SK-N-SH treated with all-trans-retinoic acid at 6 μM for 48 hours (cell line): ENCODE data around the gene FBXW11.

Experiments used
- GLIS3 ChIP-seq: fragments of 250-450 bp; sonication (Bioruptor Pico); IDR thresholded peaks from 2 replicates; pipeline ENCODE4 v1.5.0; 2020; ENCODE audit warnings: mild to moderate bottlenecking, moderate library complexity
- OSR1 ChIP-seq: fragments of 250-450 bp; sonication (Bioruptor Pico); IDR thresholded peaks from 2 replicates; pipeline ENCODE4 v1.8.0; 2022; ENCODE audit warnings: moderate library complexity, mild to moderate bottlenecking, inconsistent platforms
- PPARA ChIP-seq: fragments of 250-450 bp; sonication (Bioruptor Pico); IDR thresholded peaks from 2 replicates; pipeline ENCODE4 v1.5.0; 2020; ENCODE audit warnings: mild to moderate bottlenecking, borderline replicate concordance
- RARB ChIP-seq: fragments of 250-450 bp; sonication (Bioruptor Pico); IDR thresholded peaks from 2 replicates; pipeline ENCODE4 v1.8.0; 2021; ENCODE audit warnings: mild to moderate bottlenecking, moderate library complexity
- TCF4 ChIP-seq: fragments of 250-450 bp; sonication (Bioruptor Pico); IDR thresholded peaks from 2 replicates; pipeline ENCODE4 v1.8.0; 2021; ENCODE audit warnings: mild to moderate bottlenecking, moderate library complexity, borderline replicate concordance
- TOX ChIP-seq: fragments of 250-450 bp; sonication (Bioruptor Pico); IDR thresholded peaks from 2 replicates; pipeline ENCODE4 v1.8.0; 2021; ENCODE audit warnings: mild to moderate bottlenecking, moderate library complexity, borderline replicate concordance
- ZC3H10 ChIP-seq: fragments of 250-450 bp; sonication (Bioruptor Pico); IDR thresholded peaks from 2 replicates; pipeline ENCODE4 v1.5.1; 2021; ENCODE audit warnings: mild to moderate bottlenecking, moderate library complexity
- ZFP3 ChIP-seq: fragments of 250-450 bp; sonication (Bioruptor Pico); IDR thresholded peaks from 2 replicates; pipeline ENCODE4 v1.5.0; 2020; ENCODE audit warnings: mild to moderate bottlenecking, moderate library complexity
- ZFP30 ChIP-seq: fragments of 450-650 bp; formaldehyde crosslinking; IDR thresholded peaks from 2 replicates; pipeline ENCODE4 v1.5.0; 2022; ENCODE audit warnings: mild to moderate bottlenecking, moderate library complexity
- TF ChIP-seq, protein P1 (sequence below): fragments of 250-450 bp; sonication (Bioruptor Pico); IDR thresholded peaks from 2 replicates; pipeline ENCODE4 v1.5.1; 2021; ENCODE audit warnings: mild to moderate bottlenecking, moderate library complexity
- TF ChIP-seq, protein P2 (sequence below): fragments of 250-450 bp; sonication (Bioruptor Pico); IDR thresholded peaks from 2 replicates; pipeline ENCODE4 v1.5.0; 2020; ENCODE audit warnings: mild to moderate bottlenecking, moderate library complexity

DNA sequence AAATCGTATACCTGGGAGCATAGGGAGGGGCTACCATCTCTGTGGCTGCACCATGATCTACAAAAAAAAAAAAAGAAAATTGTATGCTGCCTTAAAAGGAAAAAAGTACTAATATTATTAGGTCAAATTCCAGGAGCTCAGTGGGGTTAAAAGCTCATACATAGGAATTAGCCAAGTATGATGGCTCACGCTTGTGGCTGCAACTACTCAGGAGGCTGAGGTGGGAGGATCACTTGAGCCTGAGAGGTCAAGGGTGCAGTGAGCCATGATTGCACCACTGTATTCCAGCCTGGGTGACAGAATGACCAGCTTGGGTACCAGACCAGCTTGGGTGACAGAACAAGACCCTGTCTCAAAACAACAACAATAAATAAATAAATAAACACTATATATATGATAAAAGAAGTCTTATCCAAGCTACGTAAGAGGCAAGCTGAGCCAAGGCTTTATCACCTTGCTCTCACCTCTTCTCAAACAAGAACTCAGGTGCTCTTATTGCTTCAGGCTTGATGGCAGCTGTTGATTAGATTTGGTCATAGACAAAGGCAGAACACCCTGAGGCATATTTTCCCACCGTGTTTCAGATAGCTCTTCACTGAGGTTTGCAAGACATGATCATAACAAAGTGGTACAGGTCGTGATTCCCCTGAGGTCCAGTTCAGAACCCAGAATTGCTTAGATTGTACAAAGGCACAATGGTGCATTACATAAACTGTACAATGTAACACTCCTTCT, 3.3 kb upstream of the FBXW11 start:
- TF ChIP-seq TCF4 (CRISPR knock-in tag) = no peak
- TF ChIP-seq, protein P1, sequence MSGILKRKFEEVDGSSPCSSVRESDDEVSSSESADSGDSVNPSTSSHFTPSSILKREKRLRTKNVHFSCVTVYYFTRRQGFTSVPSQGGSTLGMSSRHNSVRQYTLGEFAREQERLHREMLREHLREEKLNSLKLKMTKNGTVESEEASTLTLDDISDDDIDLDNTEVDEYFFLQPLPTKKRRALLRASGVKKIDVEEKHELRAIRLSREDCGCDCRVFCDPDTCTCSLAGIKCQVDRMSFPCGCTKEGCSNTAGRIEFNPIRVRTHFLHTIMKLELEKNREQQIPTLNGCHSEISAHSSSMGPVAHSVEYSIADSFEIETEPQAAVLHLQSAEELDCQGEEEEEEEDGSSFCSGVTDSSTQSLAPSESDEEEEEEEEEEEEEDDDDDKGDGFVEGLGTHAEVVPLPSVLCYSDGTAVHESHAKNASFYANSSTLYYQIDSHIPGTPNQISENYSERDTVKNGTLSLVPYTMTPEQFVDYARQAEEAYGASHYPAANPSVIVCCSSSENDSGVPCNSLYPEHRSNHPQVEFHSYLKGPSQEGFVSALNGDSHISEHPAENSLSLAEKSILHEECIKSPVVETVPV = no peak
- TF ChIP-seq, protein P2, sequence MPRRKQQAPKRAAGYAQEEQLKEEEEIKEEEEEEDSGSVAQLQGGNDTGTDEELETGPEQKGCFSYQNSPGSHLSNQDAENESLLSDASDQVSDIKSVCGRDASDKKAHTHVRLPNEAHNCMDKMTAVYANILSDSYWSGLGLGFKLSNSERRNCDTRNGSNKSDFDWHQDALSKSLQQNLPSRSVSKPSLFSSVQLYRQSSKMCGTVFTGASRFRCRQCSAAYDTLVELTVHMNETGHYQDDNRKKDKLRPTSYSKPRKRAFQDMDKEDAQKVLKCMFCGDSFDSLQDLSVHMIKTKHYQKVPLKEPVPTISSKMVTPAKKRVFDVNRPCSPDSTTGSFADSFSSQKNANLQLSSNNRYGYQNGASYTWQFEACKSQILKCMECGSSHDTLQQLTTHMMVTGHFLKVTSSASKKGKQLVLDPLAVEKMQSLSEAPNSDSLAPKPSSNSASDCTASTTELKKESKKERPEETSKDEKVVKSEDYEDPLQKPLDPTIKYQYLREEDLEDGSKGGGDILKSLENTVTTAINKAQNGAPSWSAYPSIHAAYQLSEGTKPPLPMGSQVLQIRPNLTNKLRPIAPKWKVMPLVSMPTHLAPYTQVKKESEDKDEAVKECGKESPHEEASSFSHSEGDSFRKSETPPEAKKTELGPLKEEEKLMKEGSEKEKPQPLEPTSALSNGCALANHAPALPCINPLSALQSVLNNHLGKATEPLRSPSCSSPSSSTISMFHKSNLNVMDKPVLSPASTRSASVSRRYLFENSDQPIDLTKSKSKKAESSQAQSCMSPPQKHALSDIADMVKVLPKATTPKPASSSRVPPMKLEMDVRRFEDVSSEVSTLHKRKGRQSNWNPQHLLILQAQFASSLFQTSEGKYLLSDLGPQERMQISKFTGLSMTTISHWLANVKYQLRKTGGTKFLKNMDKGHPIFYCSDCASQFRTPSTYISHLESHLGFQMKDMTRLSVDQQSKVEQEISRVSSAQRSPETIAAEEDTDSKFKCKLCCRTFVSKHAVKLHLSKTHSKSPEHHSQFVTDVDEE (CRISPR knock-in tag) = no peak
- TF ChIP-seq RARB (CRISPR knock-in tag) = no peak
- TF ChIP-seq ZC3H10 (CRISPR knock-in tag) = no peak
- no peak for TF ChIP-seq OSR1 (CRISPR knock-in tag)
- no peak for TF ChIP-seq ZFP30
- no peak for TF ChIP-seq GLIS3 (CRISPR knock-in tag)
- no peak for TF ChIP-seq PPARA
- no peak for TF ChIP-seq ZFP3
- TF ChIP-seq TOX (CRISPR knock-in tag) = no peak
